HTERT RPE-1 (cell line): ENCODE measurements around the gene ARSI.

Experiments used
- in situ Hi-C: fragments of 300-500 bp; cut with MboI; formaldehyde crosslinking; loops from 4 replicates; pipeline ENCODE4 v1.14.3; 2020; ENCODE audit warnings: low sequenced_read_pairs

Gene ARSI

DNA sequence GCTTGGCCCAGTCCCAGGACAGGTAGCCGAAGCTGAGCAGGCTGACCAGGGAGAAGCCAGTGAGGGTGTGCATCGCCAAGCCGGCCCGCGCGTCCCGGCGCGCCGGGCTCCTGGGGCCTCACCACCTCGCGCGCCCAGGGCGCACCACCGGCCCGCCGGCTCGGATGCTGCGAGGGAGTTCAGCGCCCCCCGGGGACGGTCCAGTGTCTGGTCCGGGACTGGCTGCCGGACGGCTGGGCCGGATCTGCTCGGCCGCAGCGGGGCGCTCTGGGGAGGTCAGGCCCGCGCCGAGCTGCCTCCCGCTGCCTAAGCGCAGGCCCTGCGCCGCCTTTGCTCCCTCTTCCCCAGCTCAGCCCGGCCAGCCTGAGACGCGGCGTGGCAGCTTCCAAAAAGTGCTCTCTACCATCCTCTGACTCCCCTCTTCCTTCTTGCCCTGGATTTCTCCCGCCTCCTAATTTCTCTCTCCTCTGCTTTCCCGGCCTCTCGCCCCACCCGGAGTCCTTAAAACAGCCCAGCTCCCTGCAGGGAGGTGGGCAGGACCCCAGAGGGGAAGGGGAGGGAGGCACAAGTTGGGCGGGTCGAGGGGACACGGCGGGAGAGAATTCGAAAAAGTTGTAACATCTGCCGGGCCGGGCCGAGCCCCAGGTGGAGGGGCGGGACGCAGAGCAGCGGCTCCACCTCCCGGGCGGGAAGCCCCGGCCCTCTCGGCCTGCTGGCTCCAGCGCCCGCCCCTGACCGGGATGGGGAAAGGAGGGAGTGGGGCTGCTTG is at the start of gene ARSI:
TSS of gene ARSI (minus strand) at position 605 of the 769 bp plus-strand sequence. CDS start at position 73, 532 bp downstream.
- in situ Hi-C loops: no loop called here

DNA sequence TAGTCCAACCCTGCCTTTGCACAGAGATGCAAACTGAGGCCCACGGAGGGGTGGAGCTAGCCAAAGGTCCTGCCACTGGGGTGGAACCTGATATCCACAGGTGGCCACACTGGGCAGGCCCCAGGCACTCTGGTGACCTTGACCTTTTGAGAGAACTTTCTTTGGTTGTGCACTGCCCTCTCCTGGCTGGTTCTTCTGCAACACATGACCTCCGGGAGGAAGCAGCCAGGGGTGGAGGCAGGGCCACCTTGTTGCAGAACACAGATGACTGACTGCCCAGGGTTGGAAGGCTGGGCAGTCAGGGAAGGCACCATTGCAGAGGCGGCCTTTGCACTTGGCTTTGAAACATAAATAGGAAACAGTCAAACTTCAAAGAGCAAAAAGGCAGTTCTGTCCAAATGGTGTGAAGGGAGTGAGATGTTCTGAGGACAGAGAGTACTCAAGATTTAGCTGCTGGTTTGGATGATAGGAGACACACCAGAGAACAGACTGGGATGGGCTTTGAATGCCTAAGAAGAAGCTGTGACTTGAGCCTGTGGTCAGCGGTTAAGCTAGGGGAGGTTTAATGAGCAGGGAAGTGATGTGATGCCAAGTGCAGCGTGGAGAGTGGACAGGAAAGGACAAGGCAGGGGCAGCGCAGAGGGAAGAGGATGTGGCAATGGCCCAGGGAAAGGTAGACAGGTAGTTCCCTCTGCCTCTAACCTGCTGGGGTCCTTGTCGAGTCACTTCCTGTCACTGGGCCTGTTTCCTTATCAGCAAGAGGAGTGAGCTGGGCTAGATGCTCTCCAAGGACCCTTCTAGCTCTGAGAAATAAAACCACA is 48.0 kb upstream of the ARSI start:
- in situ Hi-C loops: no loop called here

DNA sequence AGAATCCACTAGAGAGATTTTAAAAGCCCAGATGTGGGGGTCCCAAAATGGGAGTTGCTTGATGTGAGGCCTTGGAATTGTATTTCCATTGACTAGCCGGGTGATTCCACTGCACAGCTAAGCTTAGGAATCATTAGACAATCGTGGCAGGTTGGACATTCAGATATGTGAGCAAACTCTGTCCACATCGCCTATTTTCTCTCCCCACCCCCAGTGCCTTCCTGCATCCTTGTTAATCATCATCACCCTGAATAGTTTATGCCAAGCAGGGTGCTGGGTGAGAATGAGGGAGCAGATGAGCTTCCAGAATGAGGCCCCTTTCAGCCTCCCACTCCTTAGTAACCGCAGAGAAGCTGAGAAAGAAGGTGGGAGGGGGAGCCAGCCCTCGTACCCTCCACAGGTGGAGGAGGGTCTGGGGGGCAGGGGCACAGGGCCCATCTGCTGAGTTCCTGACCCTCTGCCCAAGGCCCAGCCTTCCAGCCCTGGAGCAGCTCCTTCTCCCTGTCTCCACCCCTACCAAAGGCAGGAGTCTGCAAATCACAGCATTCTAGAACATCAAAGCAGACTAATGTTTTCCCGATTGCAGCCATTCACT is 47.1 kb upstream of the ARSI start:
- in situ Hi-C loops: no loop called here

DNA sequence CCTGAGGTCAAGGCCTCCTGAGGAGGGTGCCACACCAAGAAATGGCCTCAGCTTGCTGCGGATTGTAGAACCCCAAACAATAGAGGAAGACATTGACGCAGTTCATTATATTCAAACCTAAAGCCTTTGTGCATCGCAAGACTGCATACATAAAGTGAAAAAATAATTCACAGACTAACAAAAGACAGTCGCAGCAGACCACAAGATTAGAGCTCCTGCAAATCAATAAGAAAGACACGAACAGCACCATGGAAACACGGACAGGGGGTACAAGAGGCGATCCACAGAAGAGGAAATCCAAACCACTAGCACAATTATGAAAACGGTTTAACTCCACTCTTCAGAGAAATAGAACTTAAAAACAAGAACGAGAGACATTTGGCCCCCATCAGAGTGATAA is 44.7 kb upstream of the ARSI start:
- in situ Hi-C loops: no loop called here

DNA sequence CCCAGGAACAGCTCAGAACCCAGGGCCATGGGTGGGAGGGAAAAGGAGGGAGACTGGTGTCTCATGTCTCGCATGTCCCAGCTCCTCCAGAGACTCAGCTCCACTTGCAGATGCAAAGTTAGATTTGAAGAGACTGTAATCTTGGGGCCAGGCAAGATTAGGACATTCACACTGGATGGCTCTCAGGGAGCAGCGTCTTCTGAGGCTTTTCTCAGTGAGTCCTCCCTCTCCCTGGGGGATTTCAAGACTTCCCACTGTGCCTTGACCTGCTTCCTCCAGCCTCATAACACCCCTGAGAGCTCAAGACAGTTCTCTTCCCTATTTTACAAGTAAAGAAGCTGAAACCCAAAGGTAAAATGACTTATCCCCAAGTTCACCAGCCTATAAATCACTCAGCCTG is 44.3 kb upstream of the ARSI start:
- in situ Hi-C loops: no loop called here

DNA sequence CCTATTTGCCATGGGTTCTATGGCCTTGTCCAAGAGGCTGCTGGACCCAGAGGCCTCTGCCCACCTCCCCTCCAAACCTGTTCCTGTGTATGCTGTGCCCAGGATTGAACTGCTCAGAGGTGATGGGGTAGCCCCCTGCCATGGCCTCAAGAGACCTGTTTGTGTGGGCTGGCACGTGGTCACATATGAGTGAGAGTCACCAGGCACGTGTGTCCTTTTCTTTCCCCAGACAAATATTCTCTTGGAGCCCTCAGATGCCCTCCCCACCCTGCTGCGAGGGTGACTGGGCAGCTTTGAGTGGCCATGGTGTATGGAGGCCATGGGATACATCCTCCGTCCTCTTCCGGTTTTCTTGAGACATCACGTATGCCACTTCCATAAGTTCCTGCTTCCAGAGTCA is 43.9 kb upstream of the ARSI start:
- in situ Hi-C loops: no loop called here

DNA sequence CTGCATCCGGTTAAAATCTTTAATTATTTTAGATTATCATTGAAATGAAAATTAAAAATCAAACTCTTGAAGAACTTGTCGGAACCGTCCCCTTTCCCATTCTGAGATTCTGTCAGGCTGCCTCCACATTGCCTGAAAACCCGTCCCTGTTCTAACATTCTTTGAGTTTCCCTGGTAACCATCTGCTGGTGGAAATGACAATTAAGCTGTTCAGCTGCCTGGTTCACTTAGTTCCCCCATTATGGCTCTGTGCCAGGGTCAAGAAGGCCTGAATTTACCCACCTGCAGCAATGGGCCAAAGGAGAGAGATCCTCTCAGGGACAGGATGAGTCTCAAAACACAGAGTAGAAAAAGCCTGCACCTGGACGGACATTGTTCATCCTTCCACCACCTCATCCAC is 43.0 kb upstream of the ARSI start:
- in situ Hi-C loops: no loop called here

DNA sequence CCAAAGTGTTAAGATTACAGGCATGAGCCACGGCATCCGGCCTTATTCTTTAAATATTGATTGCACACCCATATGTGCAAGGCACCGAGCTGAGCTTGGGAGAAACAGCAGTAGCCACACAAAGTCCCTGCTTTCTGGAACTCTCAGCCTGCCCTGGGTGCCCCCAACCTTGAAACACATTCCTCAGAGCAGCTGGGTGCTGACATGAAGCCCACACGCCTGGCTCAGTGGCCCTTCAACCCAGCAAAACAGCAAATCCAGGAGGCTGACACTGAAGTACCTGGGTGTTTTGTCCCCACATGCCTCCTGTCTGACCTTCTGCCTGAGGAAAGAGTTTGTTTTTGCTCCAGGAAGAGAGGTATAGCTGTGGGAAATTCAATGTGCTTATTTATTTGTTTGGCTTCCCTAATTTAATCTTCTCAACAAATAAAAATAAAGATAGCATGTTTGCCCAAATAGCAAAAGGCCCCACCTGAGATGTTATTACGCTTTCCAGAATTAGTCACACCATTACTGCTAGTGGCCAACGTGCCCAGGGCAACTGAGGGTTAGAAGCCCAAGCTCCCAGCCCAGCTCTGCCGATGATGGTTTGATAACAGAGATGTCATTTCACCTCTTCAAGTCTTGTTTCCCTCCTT is 41.4 kb upstream of the ARSI start:
- in situ Hi-C loops: no loop called here

DNA sequence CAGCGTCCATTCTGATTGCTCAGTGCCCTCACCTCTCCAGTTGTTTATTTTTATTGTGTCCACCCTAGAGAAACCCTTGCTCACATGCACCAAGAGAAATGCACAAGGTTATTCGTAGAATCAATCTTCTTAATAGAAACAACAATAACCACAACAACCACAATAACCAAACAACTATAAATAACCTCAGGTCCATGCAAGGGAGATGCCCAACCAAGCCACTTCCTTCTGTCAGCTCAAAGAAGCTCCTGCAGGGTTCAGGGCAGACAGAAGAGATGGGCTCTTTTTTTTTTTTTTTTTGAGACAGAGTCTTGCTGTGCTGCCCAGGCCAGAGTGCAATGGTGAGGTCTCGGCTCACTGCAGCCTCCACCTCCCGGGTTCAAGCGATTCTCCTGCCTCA is 39.9 kb upstream of the ARSI start:
- in situ Hi-C loops: no loop called here

DNA sequence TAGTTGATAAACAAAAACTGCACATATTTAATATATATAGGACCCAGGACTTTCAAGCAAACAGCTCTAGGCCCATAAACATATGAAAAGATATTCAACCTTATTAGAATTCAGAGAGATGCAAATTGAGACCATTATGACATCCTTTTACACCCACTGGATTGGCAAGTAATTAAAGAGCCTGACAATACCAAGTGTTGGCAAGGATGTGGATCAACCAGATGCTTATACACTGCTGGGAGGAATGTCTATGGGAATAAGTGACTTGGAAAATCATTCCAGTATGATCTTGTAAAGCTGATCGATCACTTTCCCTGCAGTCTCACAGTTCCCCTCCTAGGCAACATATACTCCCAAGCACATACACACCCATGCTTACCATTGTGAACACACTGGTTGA is 39.3 kb upstream of the ARSI start:
- in situ Hi-C loops: no loop called here

DNA sequence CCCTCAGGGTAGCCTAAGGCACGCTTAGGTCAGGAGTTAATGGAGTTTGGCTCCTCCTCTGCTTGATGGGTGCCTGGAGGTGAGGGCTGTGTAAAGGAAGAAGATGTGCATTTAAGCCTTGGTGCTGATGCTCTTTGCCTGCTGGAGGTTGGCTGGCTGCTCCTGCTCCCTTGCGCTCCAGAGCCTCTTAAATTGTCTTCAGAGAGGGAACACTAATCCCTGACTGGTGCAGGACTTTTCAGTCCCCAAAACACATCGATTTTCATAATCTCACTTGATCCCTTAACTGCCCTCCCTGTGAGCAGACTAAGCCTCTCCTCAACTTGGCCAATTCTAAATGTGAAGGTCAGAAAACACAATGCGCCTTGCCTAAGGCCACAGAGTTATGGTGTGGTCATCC is 38.6 kb upstream of the ARSI start:
- in situ Hi-C loops: no loop called here

DNA sequence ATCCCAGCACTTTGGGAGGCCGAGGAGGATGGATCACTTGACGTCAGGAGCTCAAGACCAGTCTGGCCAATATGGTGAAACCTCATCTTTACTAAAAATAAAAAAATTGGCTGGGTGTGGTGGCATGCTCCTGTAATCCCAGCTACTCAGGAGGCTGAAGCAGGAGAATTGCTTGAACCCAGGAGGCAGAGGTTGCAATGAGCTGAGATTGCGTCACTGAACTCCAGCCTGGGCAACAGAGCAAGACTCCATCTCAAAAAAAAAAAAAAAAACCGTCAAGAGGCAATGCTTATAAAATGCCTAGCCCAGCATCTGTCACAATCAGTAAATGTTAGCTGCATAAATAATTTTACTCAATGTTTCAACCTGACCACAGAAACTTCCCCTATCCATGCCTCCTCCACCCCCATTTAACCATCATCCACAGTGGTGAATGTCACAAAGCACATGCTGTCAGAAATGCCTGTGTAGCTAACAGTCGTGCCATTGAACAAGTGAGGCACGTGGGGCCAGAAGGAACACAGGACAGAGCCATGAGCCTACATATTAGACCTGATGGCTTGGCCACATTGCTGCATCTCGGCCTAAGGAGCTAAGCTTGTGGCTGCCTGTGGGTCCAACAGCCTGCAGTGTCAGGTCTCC is 38.0 kb upstream of the ARSI start:
- in situ Hi-C loops: no loop called here

DNA sequence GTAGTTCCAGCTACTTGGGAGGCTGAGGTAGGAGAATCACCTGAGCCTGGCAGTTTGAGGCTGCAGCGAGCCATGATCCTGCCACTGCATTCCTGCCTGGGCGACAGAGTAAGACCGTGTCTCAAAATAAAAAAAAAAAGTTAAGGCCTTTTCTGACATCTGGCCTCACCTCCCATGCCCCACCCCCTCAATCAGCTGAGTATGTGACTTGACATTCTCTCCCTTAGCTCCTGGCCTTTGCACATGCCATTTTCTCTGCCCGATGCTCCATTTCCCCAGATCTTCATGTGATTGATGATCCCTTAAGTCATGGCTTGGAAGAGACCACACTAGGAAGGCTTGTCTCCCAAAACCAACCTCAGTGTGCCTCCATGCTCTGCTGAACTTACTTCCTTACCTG is 37.1 kb upstream of the ARSI start:
- in situ Hi-C loops: no loop called here

DNA sequence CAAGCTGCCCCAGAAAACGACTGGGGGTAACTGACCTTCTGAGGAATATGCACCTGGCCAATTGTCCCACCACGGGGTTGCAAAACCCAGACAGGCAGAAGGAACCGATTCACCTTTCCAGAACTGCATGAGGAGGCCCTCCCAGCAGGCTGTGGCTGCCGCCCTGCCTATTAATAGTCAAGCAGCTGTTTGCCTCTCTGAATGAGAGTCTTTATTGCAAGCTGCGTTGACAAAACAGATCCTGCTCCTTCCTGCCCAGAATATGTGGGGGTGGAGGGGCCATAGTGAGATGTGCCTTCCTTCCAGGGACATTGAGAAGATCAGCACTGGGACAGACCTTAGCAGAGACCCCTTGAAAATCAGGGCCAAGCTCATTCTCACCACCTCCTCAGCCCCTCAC is 36.5 kb upstream of the ARSI start:
- in situ Hi-C loops: no loop called here

DNA sequence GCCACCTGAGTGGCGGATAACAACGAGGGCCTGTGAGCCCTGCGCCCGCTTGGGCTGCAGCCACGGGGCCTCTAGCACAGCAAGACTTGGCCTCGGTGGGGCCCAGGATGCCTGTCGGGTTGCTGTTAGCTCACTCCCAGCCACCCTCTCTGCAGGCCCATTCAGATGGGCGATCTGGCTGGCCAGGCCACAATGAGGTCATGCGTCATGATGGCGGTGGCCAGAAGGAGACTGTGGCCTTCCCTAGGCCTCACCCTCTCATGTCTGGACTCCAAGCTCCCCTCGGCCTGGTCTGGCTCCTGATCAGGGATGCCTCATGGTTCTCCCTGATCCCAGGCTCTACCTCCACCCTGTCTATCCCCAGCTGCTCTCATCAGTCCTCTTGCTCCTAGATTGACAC is 35.8 kb upstream of the ARSI start:
- in situ Hi-C loops: no loop called here

DNA sequence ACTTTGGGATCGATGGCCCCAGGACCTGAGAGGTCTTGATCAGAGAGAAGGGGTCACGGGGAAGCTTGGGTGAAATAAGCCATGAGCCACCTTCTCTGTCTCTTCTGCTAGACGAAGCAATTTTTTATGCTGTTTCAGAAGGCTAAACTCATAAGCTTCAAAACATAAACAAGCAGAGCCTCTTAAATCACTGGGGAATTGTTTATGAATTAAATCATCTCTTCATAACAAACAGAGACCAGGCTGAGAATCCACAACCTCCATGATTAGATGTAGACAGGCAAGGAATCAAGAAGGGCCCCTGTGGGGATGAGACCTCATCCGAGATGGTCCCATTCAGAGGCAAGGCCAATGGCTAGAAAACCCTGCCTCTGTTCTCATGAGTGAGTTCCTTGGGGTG is 33.1 kb upstream of the ARSI start:
- in situ Hi-C loops: no loop called here

DNA sequence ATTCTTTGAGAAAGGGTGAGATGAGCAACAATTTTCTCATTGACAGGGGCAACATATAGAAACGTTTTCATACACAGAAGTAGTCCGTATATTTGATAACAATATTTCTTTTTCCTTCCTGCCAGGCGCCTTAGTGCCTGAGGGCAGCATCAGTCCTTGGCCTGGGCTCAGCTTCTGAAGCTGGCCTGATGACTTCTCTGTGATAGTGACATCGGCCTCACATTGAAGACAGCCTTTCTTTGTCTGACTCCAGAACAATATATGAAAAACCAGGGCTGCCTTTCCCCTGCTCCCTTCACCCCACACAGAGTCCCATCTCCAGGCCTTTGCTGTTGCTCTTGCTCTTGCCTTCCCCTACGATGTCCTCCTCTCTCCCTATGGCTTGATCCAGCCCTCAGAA is 30.7 kb upstream of the ARSI start:
- in situ Hi-C loops: no loop called here

DNA sequence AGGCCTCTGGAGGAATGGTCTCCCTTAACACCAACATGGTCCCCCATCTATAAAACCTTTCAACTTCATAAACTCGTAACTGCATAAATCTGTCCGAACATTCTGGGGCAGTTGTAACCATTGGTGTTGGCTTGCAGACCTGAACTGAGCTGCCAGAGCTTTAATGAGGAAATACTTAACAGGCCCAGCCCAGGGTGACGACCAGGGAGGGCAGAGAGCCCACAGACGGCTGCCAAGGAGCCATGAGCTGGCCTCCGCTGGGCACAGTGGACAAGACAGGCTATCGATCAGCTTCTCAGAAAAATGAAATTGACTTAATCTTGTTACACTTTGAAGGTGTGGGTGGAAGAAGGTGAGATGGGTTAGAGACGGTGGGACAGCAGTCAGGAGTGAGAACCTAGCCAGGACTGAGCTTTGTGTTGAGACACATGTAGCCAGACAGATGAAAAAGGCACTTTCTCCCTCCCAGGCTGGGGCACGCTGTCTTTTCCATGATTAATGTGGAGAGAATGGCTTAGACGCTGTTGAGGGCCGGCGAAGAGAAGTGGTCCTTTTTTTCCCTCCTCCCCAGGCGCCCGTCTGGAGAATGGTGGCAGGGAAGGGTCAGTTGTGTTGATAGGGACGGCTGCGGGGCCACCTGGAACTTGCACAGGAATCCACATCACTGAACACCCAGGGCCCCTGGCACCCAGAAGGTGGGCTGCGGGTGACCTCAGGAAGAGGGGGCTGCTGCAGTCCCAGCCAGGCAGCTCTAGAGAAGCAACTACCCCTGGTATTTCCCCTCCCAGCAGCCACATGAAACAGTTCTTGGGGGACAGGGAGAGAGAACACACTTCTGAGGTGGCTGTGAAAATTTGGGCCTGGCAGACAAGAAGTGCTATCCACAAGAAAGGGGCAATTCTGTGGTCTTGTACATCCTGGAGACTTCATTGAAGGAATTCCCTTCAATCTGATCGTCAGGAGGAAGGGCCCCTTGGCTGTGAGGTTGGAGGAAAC is 27.5 kb upstream of the ARSI start:
- in situ Hi-C loops: no loop called here

DNA sequence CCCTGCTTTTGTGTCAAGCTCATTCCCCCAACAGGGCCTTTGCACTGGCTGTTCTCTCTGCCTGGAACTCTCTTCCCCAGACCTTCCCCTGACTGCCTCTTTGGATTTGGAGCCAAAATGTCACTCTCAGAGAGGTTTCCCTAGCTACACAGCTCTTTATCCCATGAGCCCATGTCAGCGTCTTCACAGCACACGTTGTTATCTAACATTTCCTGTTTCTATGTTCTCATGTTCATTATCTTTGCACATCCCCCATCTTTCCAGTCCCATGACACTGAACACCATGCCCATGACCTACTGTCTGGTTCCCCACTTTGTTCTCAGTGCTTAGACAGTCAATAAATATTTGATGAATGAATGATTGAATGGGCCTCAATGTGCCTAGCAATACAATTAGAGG is 26.3 kb upstream of the ARSI start:
- in situ Hi-C loops: no loop called here

DNA sequence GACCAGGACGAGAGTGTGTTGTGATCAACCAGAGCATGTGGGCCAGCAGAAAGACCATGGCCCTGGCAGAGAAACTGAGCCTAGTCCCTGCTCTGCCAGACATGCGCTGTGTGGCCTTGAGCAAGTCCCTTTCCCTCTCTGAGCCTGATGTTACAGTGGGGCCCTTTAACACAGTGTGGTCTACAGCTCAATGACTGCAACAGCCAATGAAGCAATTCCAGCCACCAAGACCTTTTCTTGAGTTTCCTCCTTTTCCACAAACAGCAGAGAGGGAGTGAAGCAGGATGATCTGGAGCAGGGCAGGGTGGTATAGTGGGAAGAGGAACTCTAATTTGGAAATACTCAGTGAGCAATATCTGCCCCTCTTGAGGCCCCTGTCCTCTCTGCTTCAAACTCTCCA is 25.8 kb upstream of the ARSI start:
- in situ Hi-C loops: no loop called here
